GM21381 (cell line): ENCODE data around the gene TMEM214.

ENCODE experiments used
- ATAC-seq: cut with Tn5 transposase; IDR thresholded peaks from one replicate; pipeline ENCODE4 v1.9.1; 2021; ENCODE audit warnings: mild to moderate bottlenecking, moderate library complexity; ENCODE audit not compliant: unreplicated experiment

The TMEM214 gene

GRCh38 chr2:27032495-27033252, at the start of gene TMEM214:
TSS of gene TMEM214 (plus strand) at chr2:27032965. CDS start at chr2:27033016, 51 bp downstream.
- ATAC-seq, result peak; percentile 89

- no peak for ATAC-seq
Observed at GRCh38 chr2:26983746-26984145, 49.0 kb upstream of the TMEM214 start.

GRCh38 chr2:26985807-26986206, 47.0 kb upstream of the TMEM214 start:
- ATAC-seq, result no peak

- no peak for ATAC-seq
Observed at GRCh38 chr2:26986576-26986975, 46.2 kb upstream of the TMEM214 start.

GRCh38 chr2:26988058-26988860, 44.5 kb upstream of the TMEM214 start:
- ATAC-seq, result no peak

- ATAC-seq, result no peak
Observed at GRCh38 chr2:26989156-26989555, 43.6 kb upstream of the TMEM214 start.

GRCh38 chr2:26991717-26992116, 41.0 kb upstream of the TMEM214 start:
- ATAC-seq, result no peak

GRCh38 chr2:26993768-26994167, 39.0 kb upstream of the TMEM214 start:
- ATAC-seq, result no peak

GRCh38 chr2:26994983-26995382, 37.8 kb upstream of the TMEM214 start:
- no peak for ATAC-seq

- no peak for ATAC-seq
Observed at GRCh38 chr2:26997394-26997793, 35.4 kb upstream of the TMEM214 start.

- ATAC-seq, result no peak
Observed at GRCh38 chr2:26998323-26998722, 34.4 kb upstream of the TMEM214 start.

- no peak for ATAC-seq
Observed at GRCh38 chr2:27000228-27000627, 32.5 kb upstream of the TMEM214 start.

GRCh38 chr2:27000995-27001394, 31.8 kb upstream of the TMEM214 start:
- no peak for ATAC-seq

- ATAC-seq, result no peak
Observed at GRCh38 chr2:27001950-27002349, 30.8 kb upstream of the TMEM214 start.

GRCh38 chr2:27003007-27003406, 29.8 kb upstream of the TMEM214 start:
- ATAC-seq, result no peak

- no peak for ATAC-seq
Observed at GRCh38 chr2:27003857-27004256, 28.9 kb upstream of the TMEM214 start.

GRCh38 chr2:27006602-27007415, 26.0 kb upstream of the TMEM214 start:
- ATAC-seq, result no peak

- ATAC-seq, result no peak
Observed at GRCh38 chr2:27007416-27008374, 25.1 kb upstream of the TMEM214 start.

- ATAC-seq, result no peak
Observed at GRCh38 chr2:27008678-27009077, 24.1 kb upstream of the TMEM214 start.

- no peak for ATAC-seq
Observed at GRCh38 chr2:27009083-27009482, 23.7 kb upstream of the TMEM214 start.
